ENCODE data around the gene NDP. TPM values are rescaled to one million over a fixed set of nuclear protein-coding genes. Genes with fewer than 3 reads are reported as not detected.

The NDP gene
- total RNA-seq, 6 experiments from 2014 or later: not detected

GRCh38 chrX:43975796-43976195, 2.6 kb upstream of the NDP start:
- ATAC-seq (no peak), DNase-seq (no peak)
- TF ChIP-seq, protein P1, sequence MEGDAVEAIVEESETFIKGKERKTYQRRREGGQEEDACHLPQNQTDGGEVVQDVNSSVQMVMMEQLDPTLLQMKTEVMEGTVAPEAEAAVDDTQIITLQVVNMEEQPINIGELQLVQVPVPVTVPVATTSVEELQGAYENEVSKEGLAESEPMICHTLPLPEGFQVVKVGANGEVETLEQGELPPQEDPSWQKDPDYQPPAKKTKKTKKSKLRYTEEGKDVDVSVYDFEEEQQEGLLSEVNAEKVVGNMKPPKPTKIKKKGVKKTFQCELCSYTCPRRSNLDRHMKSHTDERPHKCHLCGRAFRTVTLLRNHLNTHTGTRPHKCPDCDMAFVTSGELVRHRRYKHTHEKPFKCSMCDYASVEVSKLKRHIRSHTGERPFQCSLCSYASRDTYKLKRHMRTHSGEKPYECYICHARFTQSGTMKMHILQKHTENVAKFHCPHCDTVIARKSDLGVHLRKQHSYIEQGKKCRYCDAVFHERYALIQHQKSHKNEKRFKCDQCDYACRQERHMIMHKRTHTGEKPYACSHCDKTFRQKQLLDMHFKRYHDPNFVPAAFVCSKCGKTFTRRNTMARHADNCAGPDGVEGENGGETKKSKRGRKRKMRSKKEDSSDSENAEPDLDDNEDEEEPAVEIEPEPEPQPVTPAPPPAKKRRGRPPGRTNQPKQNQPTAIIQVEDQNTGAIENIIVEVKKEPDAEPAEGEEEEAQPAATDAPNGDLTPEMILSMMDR (IDR thresholded peaks at IDR 0.05): no peak
- Histone ChIP-seq H3K4me1 (peaks cover 0 to 4% (median 0%) of the 10 kb centered on the region in 4 donors), H3K27ac (no peak overlapping the region), H3K27me3 (peaks cover 0 to 15% of the 10 kb centered on the region in 2 donors), H3K4me3 (no peak overlapping the region), H3K9me3 (no peaks in the 10 kb centered on the region), H3K36me3 (no peaks in the 10 kb centered on the region)
- intact Hi-C loops (cut with DNase I): no loop called here
- WGBS (ENCODE audit: insufficient coverage, low coverage, low lambda C conversion rate, missing lambda C conversion rate): 60% methylated on average over 2 of the region's 5 CpGs

DNA sequence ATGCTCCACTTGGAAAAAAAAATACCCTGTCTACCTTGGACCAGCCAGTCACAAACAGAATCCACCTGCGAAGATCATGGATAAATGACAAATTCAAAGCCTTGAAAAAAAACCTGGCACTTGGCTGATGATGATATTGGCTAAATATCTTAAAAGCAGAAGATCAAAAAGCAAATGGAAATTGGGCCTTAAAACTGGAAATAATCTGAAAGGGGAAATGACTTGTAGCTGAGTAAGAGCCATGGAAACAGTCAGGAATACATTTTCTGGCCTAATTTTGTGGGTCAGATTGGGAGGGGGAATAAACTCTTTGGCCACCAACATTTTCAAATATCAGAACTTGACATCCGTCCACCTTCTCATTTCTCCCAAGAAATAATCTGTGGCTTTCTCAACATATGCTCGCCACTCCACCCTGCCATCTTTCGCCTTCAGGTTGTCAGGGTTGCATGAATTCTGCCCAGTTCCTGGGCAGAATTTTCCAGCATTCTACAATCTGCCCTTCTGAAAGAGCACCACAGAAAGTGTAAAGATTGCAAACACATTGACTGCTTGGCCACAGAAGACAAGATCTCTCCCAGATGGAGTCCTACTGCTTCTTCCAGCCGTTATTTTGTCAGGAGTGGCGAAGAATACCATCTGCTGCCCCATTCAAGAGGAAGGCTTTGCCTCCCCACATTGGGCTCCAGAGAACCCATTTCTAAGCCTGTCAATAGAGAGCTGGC, 1.7 kb upstream of the NDP start:
- peaks cover 4 to 15% of the 10 kb centered on the region in 2 donors for H3K27me3 ChIP-seq
- TF ChIP-seq, protein P1 (IDR thresholded peaks at IDR 0.05): no peak
- TF ChIP-seq POLR2A (IDR thresholded peaks at IDR 0.05): no peak
- H3K36me3 ChIP-seq: no peaks in the 10 kb centered on the region
- H3K27ac ChIP-seq: no peak overlapping the region
- peaks cover 0 to 4% (median 0%) of the 10 kb centered on the region in 4 donors for H3K4me1 ChIP-seq
- 75% methylated on average over 6 of the region's 6 CpGs for WGBS (ENCODE audit: insufficient coverage, low coverage, low lambda C conversion rate, missing lambda C conversion rate)
- no peaks in the 10 kb centered on the region for H3K9me3 ChIP-seq
- DNase-seq: no peak
- intact Hi-C loops (cut with DNase I): no loop called here
- ATAC-seq: no peak
- no peak overlapping the region for H3K4me3 ChIP-seq

- Histone ChIP-seq H3K4me3 (no peak overlapping the region), H3K9me3 (no peaks in the 10 kb centered on the region), H3K36me3 (no peaks in the 10 kb centered on the region), H3K4me1 (peaks cover 0 to 4% (median 0%) of the 10 kb centered on the region in 4 donors), H3K27me3 (peaks cover 4 to 15% of the 10 kb centered on the region in 2 donors), H3K27ac (no peak overlapping the region)
- TF ChIP-seq POLR2A (IDR thresholded peaks at IDR 0.05): no peak
- TF ChIP-seq, protein P1 (IDR thresholded peaks at IDR 0.05): no peak
- intact Hi-C loops (cut with DNase I): no loop called here
- WGBS (ENCODE audit: insufficient coverage, low coverage, low lambda C conversion rate, missing lambda C conversion rate): 16% methylated on average over 2 of the region's 2 CpGs
- no peak for DNase-seq
- no peak for ATAC-seq
Observed at GRCh38 chrX:43974100-43974475, 898 bp upstream of the NDP start.

GRCh38 chrX:43971966-43972961, 926 bp downstream of the NDP start:
- no peak for ATAC-seq
- Histone ChIP-seq H3K4me3 (no peak overlapping the region), H3K4me1 (peaks cover 0 to 4% (median 0%) of the 10 kb centered on the region in 4 donors), H3K9me3 (no peaks in the 10 kb centered on the region), H3K36me3 (no peaks in the 10 kb centered on the region), H3K27ac (no peak overlapping the region), H3K27me3 (peaks cover 4 to 15% of the 10 kb centered on the region in 2 donors)
- TF ChIP-seq, protein P1 (IDR thresholded peaks at IDR 0.05): no peak
- no peak for TF ChIP-seq POLR2A (IDR thresholded peaks at IDR 0.05)
- 31% methylated on average over 19 of the region's 19 CpGs for WGBS (ENCODE audit: insufficient coverage, low coverage, low lambda C conversion rate, missing lambda C conversion rate)
- intact Hi-C loops (cut with DNase I): no loop called here
- DNase-seq: no peak

All from right lobe of liver (tissue), 6 donors.